ENCODE data around the gene MAPRE3.

The MAPRE3 gene

GRCh38 chr2:26970244-26970927 is at the start of gene MAPRE3:
Gene MAPRE3 (plus strand): TSS chr2:26970637. CDS start chr2:27022219, 51,582 bp downstream.
- DNase-seq, result peak; percentile 80 to 99 (median 92)
- intact Hi-C loops (cut with DNase I), result no loop called here

DNA sequence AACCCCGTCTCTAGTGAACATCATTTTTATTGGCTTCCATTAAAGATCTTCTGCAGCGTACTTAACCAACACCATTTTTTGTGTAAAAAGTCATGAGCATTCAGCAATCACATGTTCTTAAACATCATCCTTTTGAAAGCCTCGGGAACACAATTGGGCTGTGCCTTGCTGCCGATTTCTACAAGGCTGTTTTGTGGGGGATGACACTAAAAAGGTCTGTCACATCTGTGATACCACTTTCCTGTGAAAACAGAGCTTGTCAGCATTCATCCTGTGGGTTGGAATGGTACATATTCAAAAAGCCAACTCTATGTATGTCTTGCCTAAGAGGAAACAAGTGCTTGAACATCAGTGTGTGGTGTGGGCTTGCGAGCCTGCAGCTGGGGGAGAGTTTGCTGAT is 49.1 kb upstream of the MAPRE3 start:
- intact Hi-C loops (cut with DNase I), result no loop called here
- peak in 1 of 10 donors; percentile 66 for DNase-seq

- intact Hi-C loops (cut with DNase I), result loop anchor here (2.0 kb wide), 1 partner anchor 74 kb away; the partner anchor contains the start of gene DPYSL5
- peak; percentile 71 to 97 (median 84) for DNase-seq
Observed at GRCh38 chr2:26922405-26923188, 47.8 kb upstream of the MAPRE3 start.

- intact Hi-C loops (cut with DNase I), result loop anchor here (2.0 kb wide), 1 partner anchor 74 kb away; the partner anchor contains the start of gene DPYSL5
Observed at GRCh38 chr2:26923189-26923466, 47.3 kb upstream of the MAPRE3 start.

DNA sequence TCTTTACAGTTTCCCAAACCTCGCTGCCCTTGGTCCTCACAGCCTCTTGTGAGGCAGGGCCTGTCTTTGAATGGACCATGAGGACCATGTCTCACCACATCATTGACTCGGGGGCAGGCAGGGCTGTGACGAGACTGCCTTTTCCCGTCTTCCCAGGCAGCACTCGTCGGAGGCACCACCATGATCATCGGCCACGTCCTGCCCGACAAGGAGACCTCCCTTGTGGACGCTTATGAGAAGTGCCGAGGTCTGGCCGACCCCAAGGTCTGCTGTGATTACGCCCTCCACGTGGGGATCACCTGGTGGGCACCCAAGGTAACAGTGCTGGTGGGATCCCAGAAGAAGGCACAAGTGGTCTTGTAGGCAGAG is 45.7 kb upstream of the MAPRE3 start:
- intact Hi-C loops (cut with DNase I), result no loop called here
- peak in 2 of 10 donors; percentile 69 to 75 for DNase-seq

More at GRCh38 chr2:26923189-26923466, 47.3 kb upstream of the MAPRE3 start:
- peak in 1 of 10 donors; percentile 56 for DNase-seq

DNA sequence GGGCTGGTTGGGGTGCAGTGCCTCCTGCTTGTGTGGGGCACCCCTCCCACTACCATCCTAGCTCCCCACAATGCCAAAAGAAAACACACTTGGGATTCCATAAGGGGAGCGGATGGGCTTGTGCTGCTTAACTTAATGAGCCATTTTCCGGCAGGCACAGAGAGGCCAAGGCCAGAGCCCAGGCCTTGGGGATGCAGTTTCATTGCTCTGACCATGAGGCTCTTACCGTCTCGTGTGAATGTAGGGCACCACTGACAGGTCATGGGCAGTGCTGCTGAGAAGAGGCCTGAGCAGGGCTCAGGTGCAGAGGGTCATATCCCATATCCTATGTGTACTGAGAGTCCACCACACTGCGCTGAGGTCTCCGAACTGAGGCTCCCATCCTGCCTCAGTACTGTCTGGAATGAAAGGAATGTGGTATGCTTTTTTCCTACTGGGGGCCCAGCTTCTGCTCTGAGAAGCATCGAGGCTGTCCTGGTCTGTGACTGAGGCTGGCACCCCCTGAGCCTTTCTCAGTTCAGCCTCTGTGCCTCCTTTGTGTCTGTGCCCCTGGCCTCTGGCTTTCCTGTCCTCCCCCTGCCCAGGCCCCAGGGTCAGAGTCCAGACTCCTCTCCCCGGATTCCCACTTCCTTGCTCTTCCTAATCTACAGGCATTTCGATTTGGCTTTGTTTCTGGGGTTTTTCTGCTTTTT is 45.2 kb upstream of the MAPRE3 start:
- intact Hi-C loops (cut with DNase I), result no loop called here
- DNase-seq, result peak in 2 of 10 donors; percentile 12 to 49

- intact Hi-C loops (cut with DNase I), result no loop called here
Observed at GRCh38 chr2:26927221-26927620, 43.2 kb upstream of the MAPRE3 start.

DNA sequence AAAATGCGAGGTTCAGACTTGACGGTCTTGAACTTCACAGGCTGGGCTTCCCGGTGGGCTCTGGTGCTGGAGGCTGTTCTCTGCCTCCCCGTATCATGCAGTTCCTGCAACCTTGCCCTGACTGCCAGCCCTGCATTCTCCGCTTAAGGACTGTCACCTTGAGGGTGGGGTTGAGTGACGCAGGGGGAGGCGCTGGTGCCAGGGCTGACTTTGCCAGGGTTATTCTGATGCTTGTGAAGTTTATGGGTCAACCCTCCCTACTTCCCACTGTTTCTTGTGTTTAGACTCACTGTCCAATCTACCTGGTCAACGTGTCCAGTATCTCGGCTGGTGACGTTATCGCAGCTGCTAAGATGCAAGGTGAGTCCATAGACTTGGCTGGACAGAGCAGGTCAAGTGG is 37.5 kb upstream of the MAPRE3 start:
- peak in 1 of 10 donors; percentile 57 for DNase-seq
- intact Hi-C loops (cut with DNase I), result no loop called here

More at GRCh38 chr2:26927221-26927620, 43.2 kb upstream of the MAPRE3 start:
- DNase-seq, result peak in 2 of 10 donors; percentile 19 to 25

- DNase-seq, result peak in 1 of 10 donors; percentile 78
- intact Hi-C loops (cut with DNase I), result no loop called here
Observed at GRCh38 chr2:26933431-26934334, 36.8 kb upstream of the MAPRE3 start.

DNA sequence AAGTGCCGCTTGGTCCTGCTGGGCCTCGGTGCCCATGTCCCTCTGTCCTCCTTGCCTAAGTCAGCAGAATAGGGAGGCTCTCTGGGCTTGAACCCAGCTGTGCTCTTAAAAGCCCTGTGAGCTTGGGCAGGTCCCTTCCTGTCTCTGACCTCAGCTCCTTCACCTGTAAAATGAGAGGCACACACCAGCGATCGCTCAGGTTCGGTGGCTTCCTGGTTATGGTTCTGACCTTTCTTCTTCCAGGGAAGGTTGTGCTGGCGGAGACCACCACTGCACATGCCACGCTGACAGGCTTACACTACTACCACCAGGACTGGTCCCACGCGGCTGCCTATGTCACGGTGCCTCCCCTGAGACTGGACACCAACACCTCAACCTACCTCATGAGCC is 36.1 kb upstream of the MAPRE3 start:
- intact Hi-C loops (cut with DNase I), result no loop called here
- no peak for DNase-seq

DNA sequence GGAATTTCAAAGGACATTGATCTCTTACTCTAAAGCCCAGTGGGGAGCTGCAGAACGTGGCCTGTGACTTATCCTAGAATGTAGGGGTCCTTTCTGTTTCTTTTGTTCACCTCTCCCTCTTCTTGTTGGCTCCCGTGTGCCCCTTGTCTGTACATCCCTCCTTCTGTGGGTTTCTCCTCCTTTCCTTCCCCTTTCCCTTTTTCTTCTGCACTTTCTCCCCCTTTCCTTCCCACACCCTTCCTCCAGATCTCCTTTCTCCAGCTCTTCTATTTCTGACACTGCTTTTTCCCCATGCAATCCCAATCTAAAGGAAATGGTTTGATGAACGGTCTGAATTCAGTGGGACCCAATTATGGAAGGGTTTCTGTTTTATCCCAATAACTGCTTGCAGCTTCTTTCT is 35.5 kb upstream of the MAPRE3 start:
- intact Hi-C loops (cut with DNase I), result no loop called here
- no peak for DNase-seq

- intact Hi-C loops (cut with DNase I), result no loop called here
- no peak for DNase-seq
Observed at GRCh38 chr2:26936855-26937254, 33.6 kb upstream of the MAPRE3 start.

GRCh38 chr2:26938399-26939118 is 31.9 kb upstream of the MAPRE3 start:
- peak in 1 of 10 donors; percentile 43 for DNase-seq
- intact Hi-C loops (cut with DNase I), result no loop called here

DNA sequence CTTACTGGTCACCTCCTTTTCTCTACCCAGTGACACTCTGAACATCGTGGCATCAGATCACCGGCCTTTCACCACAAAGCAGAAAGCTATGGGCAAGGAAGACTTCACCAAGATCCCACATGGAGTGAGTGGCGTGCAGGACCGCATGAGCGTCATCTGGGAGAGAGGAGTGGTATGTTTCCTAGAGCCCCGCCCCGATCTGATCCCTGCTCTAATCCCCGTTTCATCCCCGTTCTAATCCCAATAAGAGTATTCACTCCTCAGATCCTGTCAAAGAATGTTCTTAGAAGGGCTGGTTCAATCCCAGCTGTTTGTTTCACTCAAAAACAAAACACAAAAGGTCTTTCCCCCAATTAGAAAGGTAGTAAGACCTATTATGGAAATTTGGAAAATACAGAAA is 30.4 kb upstream of the MAPRE3 start:
- DNase-seq, result peak in 1 of 10 donors; percentile 9
- intact Hi-C loops (cut with DNase I), result loop anchor here (10.0 kb wide), 1 partner anchor 175 kb away; the partner anchor contains the start of gene SLC35F6

DNA sequence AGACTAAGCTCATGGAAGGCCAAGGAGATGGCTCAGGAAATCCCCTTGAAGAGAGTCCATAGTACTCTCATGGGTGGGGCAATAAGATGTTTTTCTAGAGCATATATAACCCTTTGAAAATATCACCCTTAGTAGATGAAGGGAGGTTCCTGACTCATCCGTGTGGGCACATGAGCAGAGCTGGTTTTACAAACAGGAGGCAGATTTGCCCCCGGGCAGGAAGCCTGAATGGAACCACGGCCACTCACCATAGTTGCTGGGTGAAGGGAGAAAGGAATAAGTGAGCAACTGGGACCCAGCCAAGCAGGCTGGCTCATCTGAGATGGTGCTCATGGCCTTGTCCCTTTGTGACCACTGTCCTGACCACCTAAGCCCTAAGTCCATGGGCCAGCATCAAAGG is 29.0 kb upstream of the MAPRE3 start:
- DNase-seq, result no peak
- intact Hi-C loops (cut with DNase I), result loop anchor here (10.0 kb wide), 1 partner anchor 177 kb away; the partner anchor contains the start of gene SLC35F6

- intact Hi-C loops (cut with DNase I), result loop anchor here (1.0 to 10.0 kb wide), 2 partner anchors 96 to 178 kb away; partner anchors contain the start of gene SLC35F6
- peak; percentile 64 to 97 (median 80) for DNase-seq
Observed at GRCh38 chr2:26942543-26943295, 27.7 kb upstream of the MAPRE3 start.

- peak in 2 of 10 donors; percentile 67 to 75 for DNase-seq
- intact Hi-C loops (cut with DNase I), result loop anchor here (10.0 kb wide), 1 partner anchor 181 kb away; the partner anchor contains the start of gene SLC35F6
Observed at GRCh38 chr2:26945991-26946750, 24.3 kb upstream of the MAPRE3 start.
